Right atrium auricular region (tissue), 2 donors: ENCODE measurements around the gene UROS. TPM values are rescaled to one million over a fixed set of nuclear protein-coding genes. Genes with fewer than 3 reads are reported as not detected.
A peak's percentile ranks its signal among the peaks of the same experiment; 100 is the strongest.

Experiments used
- DNase-seq: peaks from one replicate; pipeline ENCODE4 v3.0.0-alpha.2; 2019; ENCODE audit warnings: low spot score
- H3K27ac ChIP-seq, 2 donors: fragments of 200-600 bp; sonication (generic); 1 replicate in 1 of 2; 2 replicates in 1 of 2; pipeline ENCODE4 v1.5.1; 2016 to 2019
- H3K27me3 ChIP-seq, 2 donors: fragments of 200-600 bp; sonication (generic); one replicate each; pipeline versions ENCODE4 v1.5.1 to v1.6.0; 2017 to 2019
- H3K36me3 ChIP-seq: fragments of 200-600 bp; sonication (generic); one replicate; pipeline ENCODE4 v1.5.1; 2016
- H3K4me1 ChIP-seq, 2 donors: fragments of 200-600 bp; sonication (generic); one replicate each; pipeline versions ENCODE4 v1.5.1 to v1.6.0; 2017 to 2019
- H3K4me3 ChIP-seq, 2 donors: fragments of 200-600 bp; sonication (generic); 1 replicate in 1 of 2; 2 replicates in 1 of 2; pipeline ENCODE4 v1.5.1; 2017 to 2019; ENCODE audit warnings: mild to moderate bottlenecking in 1 of 2, moderate library complexity in 1 of 2
- H3K9me3 ChIP-seq, 2 donors: fragments of 200-600 bp; sonication (generic); one replicate each; pipeline ENCODE4 v1.5.1; 2019
- CTCF ChIP-seq, 2 donors: fragments of 200-600 bp; sonication (generic); IDR thresholded peaks; one replicate each; pipeline ENCODE4 v1.5.1; 2019; ENCODE audit warnings: antibody characterized with exemption in 2 of 2
- total RNA-seq, 2 donors: library from RNA; depleted of rRNA; stranded (reverse); fragments of >200 nt; gene quantifications; one replicate each; pipeline ENCODE4 v1.1.0, GENCODE V29; 2016

UROS gene
- total RNA-seq, 2 donors from 2014 or later = 54.1 to 81.0 TPM

- no peak for TF ChIP-seq CTCF (IDR thresholded peaks at IDR 0.05)
- Histone ChIP-seq H3K27me3 (no peaks in the 10 kb centered on the region), H3K27ac (no peak overlapping the region), H3K4me1 (no peaks in the 10 kb centered on the region), H3K9me3 (no peaks in the 10 kb centered on the region), H3K4me3 (no peak overlapping the region), H3K36me3 (peaks cover 17% of the 10 kb centered on the region)
- DNase-seq = no peak
Observed at GRCh38 chr10:125859128-125859817, 36.2 kb upstream of the UROS start.

- no peak for TF ChIP-seq CTCF (IDR thresholded peaks at IDR 0.05)
- H3K4me1 ChIP-seq = no peaks in the 10 kb centered on the region
- peaks cover 19% of the 10 kb centered on the region for H3K36me3 ChIP-seq
- no peak overlapping the region for H3K27ac ChIP-seq
- DNase-seq = no peak
- no peak overlapping the region for H3K4me3 ChIP-seq
- H3K9me3 ChIP-seq = no peaks in the 10 kb centered on the region
- H3K27me3 ChIP-seq = no peaks in the 10 kb centered on the region
Observed at GRCh38 chr10:125857185-125857760, 34.2 kb upstream of the UROS start.

GRCh38 chr10:125852487-125852886 lies 29.4 kb upstream of the UROS start:
- DNase-seq = no peak
- TF ChIP-seq CTCF (IDR thresholded peaks at IDR 0.05) = no peak
- Histone ChIP-seq H3K36me3 (peaks cover 22% of the 10 kb centered on the region), H3K4me3 (no peak overlapping the region), H3K9me3 (no peaks in the 10 kb centered on the region), H3K27ac (no peak overlapping the region), H3K27me3 (no peaks in the 10 kb centered on the region), H3K4me1 (peaks cover 0 to 8% of the 10 kb centered on the region in 2 donors)

DNA sequence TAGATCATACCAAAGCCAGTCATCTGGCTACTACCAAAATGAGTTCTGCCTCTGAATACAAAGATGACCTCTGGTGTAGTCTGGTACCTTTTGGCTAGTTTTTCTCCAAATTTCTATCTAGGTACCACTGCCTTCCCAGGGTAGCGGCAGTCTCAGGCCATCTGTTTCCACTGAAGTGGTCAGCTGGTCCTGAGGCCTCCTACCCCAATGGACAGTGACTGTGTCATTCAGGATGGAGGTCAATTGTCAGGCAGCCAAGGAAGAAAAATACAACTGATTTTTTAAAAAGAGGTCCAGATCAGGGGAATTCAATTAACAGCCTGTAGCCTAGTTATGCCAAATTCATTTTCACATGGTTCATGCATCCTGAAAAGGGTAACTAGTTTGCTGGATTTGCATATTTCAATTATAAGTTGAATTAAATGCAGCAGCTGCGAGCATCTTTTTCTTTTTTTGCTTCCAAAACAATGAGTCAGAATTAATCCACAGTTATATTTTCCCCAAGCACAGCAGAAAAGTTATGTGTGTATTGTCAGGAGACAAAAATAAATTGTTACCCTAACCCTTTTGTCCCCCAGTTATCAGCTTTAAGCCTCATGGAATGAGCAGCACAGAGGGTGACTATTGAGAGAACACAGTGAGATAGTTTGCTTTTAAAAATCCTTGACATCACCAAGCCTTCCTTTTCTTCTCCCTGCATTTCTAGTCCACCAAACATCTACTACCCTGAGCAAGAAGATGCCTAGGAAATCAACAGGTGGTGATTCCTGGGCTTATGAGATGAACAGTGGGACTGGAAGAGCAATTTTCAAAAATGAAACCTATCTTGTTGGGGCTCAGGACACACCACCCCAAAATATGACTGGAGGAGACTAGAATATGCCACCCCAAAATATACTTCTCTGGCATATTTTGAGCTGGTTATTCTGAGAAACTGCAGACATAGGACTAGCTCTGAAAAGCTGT lies 28.0 kb upstream of the UROS start:
- H3K36me3 ChIP-seq = peaks cover 33% of the 10 kb centered on the region
- no peaks in the 10 kb centered on the region for H3K27me3 ChIP-seq
- H3K9me3 ChIP-seq = no peaks in the 10 kb centered on the region
- H3K27ac ChIP-seq = peak overlapping the region; percentile 54 to 74
- peaks cover 0 to 8% of the 10 kb centered on the region in 2 donors for H3K4me1 ChIP-seq
- H3K4me3 ChIP-seq = no peak overlapping the region
- TF ChIP-seq CTCF (IDR thresholded peaks at IDR 0.05) = no peak
- no peak for DNase-seq

- peak overlapping the region in 1 of 2 donors; percentile 26 for H3K27ac ChIP-seq
- H3K27me3 ChIP-seq = no peaks in the 10 kb centered on the region
- peaks cover 33% of the 10 kb centered on the region for H3K36me3 ChIP-seq
- H3K4me3 ChIP-seq = no peak overlapping the region
- DNase-seq = no peak
- no peak for TF ChIP-seq CTCF (IDR thresholded peaks at IDR 0.05)
- H3K4me1 ChIP-seq = peaks cover 0 to 15% of the 10 kb centered on the region in 2 donors
- H3K9me3 ChIP-seq = no peaks in the 10 kb centered on the region
Observed at GRCh38 chr10:125849448-125849847, 26.4 kb upstream of the UROS start.
